ENCODE data around the gene SBDS. TPM values are rescaled to one million over a fixed set of nuclear protein-coding genes. Genes with fewer than 3 reads are reported as not detected.
"Not testable (repeated sequence)": the region's sequence is repeated elsewhere in the genome, so short reads cannot be mapped to it uniquely, and the experiment has no call there.

Gene SBDS
- total and polyA plus RNA-seq, 3 donors from 2014 or later, result 54.3 to 92.2 (median 64.6) TPM

GRCh38 chr7:67022511-67022910 is 27.1 kb upstream of the SBDS start:
- H3K4me3 ChIP-seq, result no peak overlapping the region
- H3K27me3 ChIP-seq, result no peaks in the 10 kb centered on the region
- intact Hi-C loops (cut with DNase I; ENCODE audit: low total_unique reads), result no loop called here
- H3K27ac ChIP-seq, result no peak overlapping the region
- no peak for DNase-seq
- TF ChIP-seq POLR2A (IDR thresholded peaks at IDR 0.05), result no peak
- TF ChIP-seq CTCF (IDR thresholded peaks at IDR 0.05), result no peak
- no peaks in the 10 kb centered on the region for H3K4me1 ChIP-seq
- H3K9me3 ChIP-seq, result no peaks in the 10 kb centered on the region
- WGBS, 2 donors, result 79 to 88% methylated on average over 3 of the region's 3 CpGs
- no peaks in the 10 kb centered on the region for H3K36me3 ChIP-seq (ENCODE audit: low read depth, missing control alignments)

GRCh38 chr7:67021260-67021659 is 25.9 kb upstream of the SBDS start:
- WGBS, 2 donors, result 83% methylated on average over 7 of the region's 7 CpGs
- no peak for DNase-seq
- Histone ChIP-seq H3K27me3 (no peaks in the 10 kb centered on the region), H3K9me3 (no peaks in the 10 kb centered on the region), H3K4me1 (no peaks in the 10 kb centered on the region), H3K36me3 (ENCODE audit: low read depth, missing control alignments) (no peaks in the 10 kb centered on the region), H3K4me3 (no peak overlapping the region), H3K27ac (no peak overlapping the region)
- intact Hi-C loops (cut with DNase I; ENCODE audit: low total_unique reads), result no loop called here
- no peak for TF ChIP-seq CTCF (IDR thresholded peaks at IDR 0.05)
- TF ChIP-seq POLR2A (IDR thresholded peaks at IDR 0.05), result no peak

- DNase-seq, result no peak
- H3K4me1 ChIP-seq, result no peaks in the 10 kb centered on the region
- no peaks in the 10 kb centered on the region for H3K36me3 ChIP-seq (ENCODE audit: low read depth, missing control alignments)
- H3K4me3 ChIP-seq, result no peak overlapping the region
- no peak overlapping the region for H3K27ac ChIP-seq
- TF ChIP-seq CTCF (IDR thresholded peaks at IDR 0.05) (no peak), POLR2A (IDR thresholded peaks at IDR 0.05) (no peak)
- WGBS, 2 donors, result 71 to 81% methylated on average over 8 of the region's 8 CpGs
- H3K27me3 ChIP-seq, result no peaks in the 10 kb centered on the region
- no peaks in the 10 kb centered on the region for H3K9me3 ChIP-seq
- intact Hi-C loops (cut with DNase I; ENCODE audit: low total_unique reads), result no loop called here
Observed at GRCh38 chr7:67019562-67020390, 24.4 kb upstream of the SBDS start.

- Histone ChIP-seq H3K4me1 (no peaks in the 10 kb centered on the region), H3K27ac (no peak overlapping the region), H3K27me3 (no peaks in the 10 kb centered on the region), H3K9me3 (no peaks in the 10 kb centered on the region), H3K4me3 (no peak overlapping the region), H3K36me3 (ENCODE audit: low read depth, missing control alignments) (no peaks in the 10 kb centered on the region)
- DNase-seq, result no peak
- WGBS, 2 donors, result 74 to 77% methylated on average over 7 of the region's 7 CpGs
- no peak for TF ChIP-seq POLR2A (IDR thresholded peaks at IDR 0.05)
- TF ChIP-seq CTCF (IDR thresholded peaks at IDR 0.05), result no peak
- intact Hi-C loops (cut with DNase I; ENCODE audit: low total_unique reads), result no loop called here
Observed at GRCh38 chr7:67018940-67019339, 23.6 kb upstream of the SBDS start.

- H3K4me3 ChIP-seq; H3K9me3 ChIP-seq; intact Hi-C loops (cut with DNase I; ENCODE audit: low total_unique reads); H3K36me3 ChIP-seq (ENCODE audit: low read depth, missing control alignments); H3K4me1 ChIP-seq; H3K27me3 ChIP-seq; H3K27ac ChIP-seq; DNase-seq: not testable (repeated sequence)
- 87 to 89% methylated on average over 8 of the region's 8 CpGs for WGBS, 2 donors
Observed at GRCh38 chr7:67017971-67018370, 22.6 kb upstream of the SBDS start.

- H3K9me3 ChIP-seq; H3K27ac ChIP-seq; H3K36me3 ChIP-seq (ENCODE audit: low read depth, missing control alignments); H3K27me3 ChIP-seq; H3K4me3 ChIP-seq; intact Hi-C loops (cut with DNase I; ENCODE audit: low total_unique reads); DNase-seq; H3K4me1 ChIP-seq: not testable (repeated sequence)
- WGBS, 2 donors, result 90 to 91% methylated on average over 9 of the region's 9 CpGs
Observed at GRCh38 chr7:67014076-67014622, 18.8 kb upstream of the SBDS start.

- H3K27ac ChIP-seq; H3K27me3 ChIP-seq; DNase-seq; H3K36me3 ChIP-seq (ENCODE audit: low read depth, missing control alignments); H3K4me3 ChIP-seq; H3K9me3 ChIP-seq; H3K4me1 ChIP-seq; intact Hi-C loops (cut with DNase I; ENCODE audit: low total_unique reads): not testable (repeated sequence)
- WGBS, 2 donors, result 85 to 95% methylated on average over 3 of the region's 3 CpGs
Observed at GRCh38 chr7:67009677-67010076, 14.3 kb upstream of the SBDS start.
